ENCODE results near the gene ALPL. TPM values are rescaled to one million over a fixed set of nuclear protein-coding genes. Genes with fewer than 3 reads are reported as not detected.

The ALPL gene
- polyA plus RNA-seq, 6 donors from 2014 or later: 0.53 to 1.8 (median 0.66) TPM; not detected in 2

GRCh38 chr1:21539933-21540332, 30.7 kb downstream of the ALPL start:
- peaks cover 0 to 2% (median under 1%) of the 10 kb centered on the region in 3 donors for H3K4me1 Mint-ChIP-seq
- peaks cover 26 to 52% (median 43%) of the 10 kb centered on the region in 3 donors for H3K27me3 Mint-ChIP-seq
- H3K27ac Mint-ChIP-seq: peak overlapping the region in 1 of 6 donors; percentile 73
- H3K9me3 Mint-ChIP-seq: no peaks in the 10 kb centered on the region
- no peaks in the 10 kb centered on the region for H3K36me3 Mint-ChIP-seq
- H3K4me3 Mint-ChIP-seq: no peak overlapping the region
- no peak for DNase-seq
- ATAC-seq (ENCODE audit: low read depth in 2 of 2): no peak

- ATAC-seq (ENCODE audit: low read depth in 2 of 2) (no peak), DNase-seq (no peak)
- H3K4me1 Mint-ChIP-seq: no peaks in the 10 kb centered on the region
- no peak overlapping the region for H3K27ac Mint-ChIP-seq
- no peaks in the 10 kb centered on the region for H3K9me3 Mint-ChIP-seq
- H3K36me3 Mint-ChIP-seq: no peaks in the 10 kb centered on the region
- peaks cover 25 to 46% (median 38%) of the 10 kb centered on the region in 3 donors for H3K27me3 Mint-ChIP-seq
- H3K4me3 Mint-ChIP-seq: no peak overlapping the region
Measured at GRCh38 chr1:21541329-21541728, 32.1 kb downstream of the ALPL start.

GRCh38 chr1:21541835-21542234, 32.6 kb downstream of the ALPL start:
- ATAC-seq (ENCODE audit: low read depth in 2 of 2) (no peak), DNase-seq (no peak)
- Mint-ChIP-seq H3K4me3 (no peak overlapping the region), H3K4me1 (no peaks in the 10 kb centered on the region), H3K27me3 (peaks cover 25 to 43% (median 35%) of the 10 kb centered on the region in 3 donors), H3K36me3 (no peaks in the 10 kb centered on the region), H3K9me3 (no peaks in the 10 kb centered on the region), H3K27ac (peak overlapping the region in 1 of 6 donors; percentile 7)

GRCh38 chr1:21543598-21543997, 34.4 kb downstream of the ALPL start:
- H3K9me3 Mint-ChIP-seq: no peaks in the 10 kb centered on the region
- H3K27me3 Mint-ChIP-seq: peaks cover 20 to 27% (median 25%) of the 10 kb centered on the region in 3 donors
- H3K27ac Mint-ChIP-seq: no peak overlapping the region
- no peaks in the 10 kb centered on the region for H3K4me1 Mint-ChIP-seq
- ATAC-seq (ENCODE audit: low read depth in 2 of 2) (no peak), DNase-seq (no peak)
- no peak overlapping the region for H3K4me3 Mint-ChIP-seq
- H3K36me3 Mint-ChIP-seq: no peaks in the 10 kb centered on the region

GRCh38 chr1:21544095-21544494, 34.9 kb downstream of the ALPL start:
- no peak for DNase-seq
- Mint-ChIP-seq H3K27ac (peak overlapping the region in 1 of 6 donors; percentile 80), H3K27me3 (peaks cover 16 to 22% (median 20%) of the 10 kb centered on the region in 3 donors), H3K9me3 (no peaks in the 10 kb centered on the region), H3K36me3 (no peaks in the 10 kb centered on the region), H3K4me3 (no peak overlapping the region), H3K4me1 (no peaks in the 10 kb centered on the region)
- no peak for ATAC-seq (ENCODE audit: low read depth in 2 of 2)

- no peak for ATAC-seq (ENCODE audit: low read depth in 2 of 2)
- H3K9me3 Mint-ChIP-seq: no peaks in the 10 kb centered on the region
- peak overlapping the region in 1 of 6 donors; percentile 34 for H3K27ac Mint-ChIP-seq
- no peak for DNase-seq
- no peaks in the 10 kb centered on the region for H3K4me1 Mint-ChIP-seq
- no peak overlapping the region for H3K4me3 Mint-ChIP-seq
- H3K27me3 Mint-ChIP-seq: peaks cover 2 to 8% (median 7%) of the 10 kb centered on the region in 3 donors
- H3K36me3 Mint-ChIP-seq: no peaks in the 10 kb centered on the region
Measured at GRCh38 chr1:21546122-21546825, 37.1 kb downstream of the ALPL start.

- H3K4me1 Mint-ChIP-seq: peaks cover 0 to 2% (median 0%) of the 10 kb centered on the region in 3 donors
Measured at GRCh38 chr1:21547876-21548275, 38.7 kb downstream of the ALPL start.

GRCh38 chr1:21550097-21550496, 40.9 kb downstream of the ALPL start:
- peaks cover 4 to 12% (median 7%) of the 10 kb centered on the region in 3 donors for H3K27me3 Mint-ChIP-seq
- H3K27ac Mint-ChIP-seq: peak overlapping the region in 1 of 6 donors; percentile 10

More at GRCh38 chr1:21547876-21548275, 38.7 kb downstream of the ALPL start:
- H3K9me3 Mint-ChIP-seq: no peaks in the 10 kb centered on the region
- DNase-seq (no peak), ATAC-seq (ENCODE audit: low read depth in 2 of 2) (no peak)
- no peak overlapping the region for H3K27ac Mint-ChIP-seq
- H3K4me3 Mint-ChIP-seq: no peak overlapping the region
- H3K36me3 Mint-ChIP-seq: no peaks in the 10 kb centered on the region
- H3K27me3 Mint-ChIP-seq: peaks cover 0 to 6% (median 3%) of the 10 kb centered on the region in 3 donors

GRCh38 chr1:21550866-21551475, 41.7 kb downstream of the ALPL start:
- Mint-ChIP-seq H3K27me3 (peaks cover 6 to 12% (median 9%) of the 10 kb centered on the region in 3 donors), H3K27ac (no peak overlapping the region)
- no peak for DNase-seq

More at GRCh38 chr1:21550097-21550496, 40.9 kb downstream of the ALPL start:
- peaks cover 0 to 4% (median 0%) of the 10 kb centered on the region in 7 donors for H3K9me3 Mint-ChIP-seq
- no peak for ATAC-seq (ENCODE audit: low read depth in 2 of 2)
- no peak overlapping the region for H3K4me3 Mint-ChIP-seq
- no peaks in the 10 kb centered on the region for H3K36me3 Mint-ChIP-seq
- H3K4me1 Mint-ChIP-seq: peaks cover 0 to 8% (median 0%) of the 10 kb centered on the region in 3 donors
- DNase-seq: no peak

GRCh38 chr1:21552715-21553114, 43.5 kb downstream of the ALPL start:
- DNase-seq: no peak
- Mint-ChIP-seq H3K4me1 (peaks cover 0 to 8% (median 0%) of the 10 kb centered on the region in 3 donors), H3K36me3 (no peaks in the 10 kb centered on the region), H3K4me3 (no peak overlapping the region), H3K9me3 (peaks cover 0 to 6% (median 0%) of the 10 kb centered on the region in 7 donors), H3K27me3 (peaks cover 14 to 20% (median 17%) of the 10 kb centered on the region in 3 donors), H3K27ac (peak overlapping the region in 1 of 6 donors; percentile 71)
- no peak for ATAC-seq (ENCODE audit: low read depth in 2 of 2)

More at GRCh38 chr1:21550866-21551475, 41.7 kb downstream of the ALPL start:
- Mint-ChIP-seq H3K4me1 (peaks cover 0 to 8% (median 0%) of the 10 kb centered on the region in 3 donors), H3K9me3 (peaks cover 0 to 6% (median 0%) of the 10 kb centered on the region in 7 donors), H3K36me3 (no peaks in the 10 kb centered on the region), H3K4me3 (no peak overlapping the region)
- ATAC-seq (ENCODE audit: low read depth in 2 of 2): no peak

GRCh38 chr1:21553116-21553926, 44.1 kb downstream of the ALPL start:
- Mint-ChIP-seq H3K4me1 (peaks cover 0 to 8% (median 0%) of the 10 kb centered on the region in 3 donors), H3K9me3 (peaks cover 0 to 6% (median 0%) of the 10 kb centered on the region in 7 donors), H3K27ac (peak overlapping the region in 1 of 6 donors; percentile 59), H3K36me3 (no peaks in the 10 kb centered on the region), H3K4me3 (no peak overlapping the region), H3K27me3 (peaks cover 14 to 26% (median 17%) of the 10 kb centered on the region in 3 donors)
- DNase-seq (no peak), ATAC-seq (ENCODE audit: low read depth in 2 of 2) (no peak)

GRCh38 chr1:21559788-21560567, 50.8 kb downstream of the ALPL start:
- no peak for ATAC-seq (ENCODE audit: low read depth in 2 of 2)
- peaks cover 13 to 29% (median 19%) of the 10 kb centered on the region in 3 donors for H3K27me3 Mint-ChIP-seq
- H3K36me3 Mint-ChIP-seq: no peaks in the 10 kb centered on the region
- no peak overlapping the region for H3K27ac Mint-ChIP-seq
- DNase-seq: no peak
- no peak overlapping the region for H3K4me3 Mint-ChIP-seq
- no peaks in the 10 kb centered on the region for H3K4me1 Mint-ChIP-seq
- peaks cover 0 to 3% (median 0%) of the 10 kb centered on the region in 7 donors for H3K9me3 Mint-ChIP-seq
